LNCaP clone FGC (cell line): ENCODE measurements around the gene KCNQ2.

Experiments used
- DNase-seq: peaks from one replicate; pipeline ENCODE4 v3.0.0-alpha.2; 2011; ENCODE audit warnings: low read depth
- H3K4me3 ChIP-seq: 2 replicates; pipeline ENCODE4 v1.5.1; 2011; ENCODE audit warnings: mild to moderate bottlenecking, low read depth, low read length, control low read depth
- CTCF ChIP-seq: IDR thresholded peaks from 2 replicates; pipeline ENCODE4 v1.5.1; 2012; ENCODE audit warnings: mild to moderate bottlenecking; ENCODE audit not compliant: control insufficient read depth, insufficient read depth; ENCODE audit errors: extremely low read depth

The KCNQ2 gene

DNA sequence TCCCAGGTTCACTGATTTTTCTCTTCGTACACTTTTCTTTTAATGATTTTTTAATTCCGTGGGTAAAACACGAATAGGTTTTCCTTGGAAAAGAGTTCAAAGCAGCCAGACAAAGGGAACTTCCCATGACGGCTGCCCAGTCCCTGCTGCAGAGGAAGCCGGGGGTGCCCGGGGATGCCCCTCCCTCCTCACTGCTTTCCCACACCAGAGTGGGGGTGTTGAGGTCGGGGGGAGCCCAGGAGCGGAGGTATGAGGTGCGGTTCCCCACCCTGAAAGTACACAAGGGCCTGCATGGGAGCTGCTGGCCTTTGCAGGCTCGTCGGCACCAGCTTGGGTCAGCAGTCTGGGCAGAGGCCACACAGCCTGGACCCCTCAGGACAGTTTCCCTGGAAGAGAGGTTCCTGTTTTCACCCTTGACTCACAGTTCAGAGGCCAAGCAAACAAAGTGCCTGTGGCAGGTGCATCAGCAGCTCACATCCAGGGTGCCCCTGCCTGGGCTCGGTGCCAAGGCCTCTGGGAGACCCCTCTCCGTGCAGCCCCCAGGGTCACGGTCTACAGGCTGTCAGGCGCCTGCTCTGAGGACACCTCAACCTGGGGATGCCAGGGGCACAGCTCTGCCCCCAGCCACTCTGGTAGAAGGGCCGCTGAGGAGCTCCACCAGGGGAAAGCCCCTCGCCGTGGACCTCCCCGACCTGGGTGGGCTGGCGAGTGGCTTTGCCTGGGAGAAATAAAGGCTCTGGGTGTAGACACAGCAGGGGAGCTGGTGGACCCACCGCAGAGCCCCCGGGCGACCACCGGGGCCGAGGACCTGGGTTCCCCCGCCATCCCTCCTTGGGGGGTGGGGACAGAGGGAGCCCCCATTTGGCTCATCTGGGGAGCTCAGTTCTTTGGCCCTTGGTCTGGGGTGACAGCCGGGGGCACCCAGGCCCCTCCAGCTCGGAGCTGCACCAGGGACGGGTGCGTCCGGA lies 95.9 kb downstream of the KCNQ2 start:
- no peak for DNase-seq
- H3K4me3 ChIP-seq = no peak overlapping the region
- TF ChIP-seq CTCF = no peak

DNA sequence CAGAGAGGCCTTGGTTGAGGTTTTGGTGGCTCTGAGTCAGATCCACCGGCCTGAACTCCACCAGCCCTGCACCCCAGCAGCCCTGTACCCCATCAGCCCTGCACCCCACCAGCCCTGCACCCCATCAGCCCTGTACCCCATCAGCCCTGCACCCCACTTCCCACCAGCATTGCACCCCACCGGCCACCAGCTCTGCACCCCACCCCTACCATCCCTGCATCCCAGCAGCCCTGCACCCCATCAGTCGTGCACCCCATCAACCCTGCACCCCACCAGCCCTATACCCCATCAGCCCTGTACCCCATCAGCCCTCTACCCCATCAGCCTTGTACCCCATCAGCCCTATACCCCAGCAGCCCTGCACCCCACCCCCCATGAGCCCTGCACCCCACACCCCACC lies 97.0 kb downstream of the KCNQ2 start:
- H3K4me3 ChIP-seq = no peak overlapping the region
- no peak for DNase-seq
- TF ChIP-seq CTCF = no peak

DNA sequence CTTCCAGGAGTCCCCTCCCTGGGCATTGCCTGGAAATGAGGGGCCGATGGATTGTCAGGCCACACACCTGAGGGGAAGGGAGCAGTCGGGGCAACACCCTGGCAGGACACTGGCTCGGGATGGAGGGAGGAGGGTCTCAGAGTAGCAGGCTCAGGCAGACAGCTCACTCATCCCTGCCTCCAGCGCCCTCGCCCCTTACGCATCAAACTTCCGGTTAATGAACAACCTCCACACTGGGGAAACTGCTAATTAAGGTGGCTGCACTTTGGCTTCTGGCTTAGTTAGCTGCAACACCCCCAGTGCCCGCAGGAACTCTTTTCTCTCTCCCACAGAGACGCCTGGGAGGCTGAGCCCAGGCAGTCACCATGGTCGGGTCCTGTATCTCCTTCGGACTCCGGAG lies 98.0 kb downstream of the KCNQ2 start:
- no peak for TF ChIP-seq CTCF
- no peak overlapping the region for H3K4me3 ChIP-seq
- DNase-seq = no peak

- no peak for TF ChIP-seq CTCF
- no peak for DNase-seq
- H3K4me3 ChIP-seq = no peak overlapping the region
Measured at GRCh38 chr20:63373996-63374395, 98.5 kb downstream of the KCNQ2 start.

DNA sequence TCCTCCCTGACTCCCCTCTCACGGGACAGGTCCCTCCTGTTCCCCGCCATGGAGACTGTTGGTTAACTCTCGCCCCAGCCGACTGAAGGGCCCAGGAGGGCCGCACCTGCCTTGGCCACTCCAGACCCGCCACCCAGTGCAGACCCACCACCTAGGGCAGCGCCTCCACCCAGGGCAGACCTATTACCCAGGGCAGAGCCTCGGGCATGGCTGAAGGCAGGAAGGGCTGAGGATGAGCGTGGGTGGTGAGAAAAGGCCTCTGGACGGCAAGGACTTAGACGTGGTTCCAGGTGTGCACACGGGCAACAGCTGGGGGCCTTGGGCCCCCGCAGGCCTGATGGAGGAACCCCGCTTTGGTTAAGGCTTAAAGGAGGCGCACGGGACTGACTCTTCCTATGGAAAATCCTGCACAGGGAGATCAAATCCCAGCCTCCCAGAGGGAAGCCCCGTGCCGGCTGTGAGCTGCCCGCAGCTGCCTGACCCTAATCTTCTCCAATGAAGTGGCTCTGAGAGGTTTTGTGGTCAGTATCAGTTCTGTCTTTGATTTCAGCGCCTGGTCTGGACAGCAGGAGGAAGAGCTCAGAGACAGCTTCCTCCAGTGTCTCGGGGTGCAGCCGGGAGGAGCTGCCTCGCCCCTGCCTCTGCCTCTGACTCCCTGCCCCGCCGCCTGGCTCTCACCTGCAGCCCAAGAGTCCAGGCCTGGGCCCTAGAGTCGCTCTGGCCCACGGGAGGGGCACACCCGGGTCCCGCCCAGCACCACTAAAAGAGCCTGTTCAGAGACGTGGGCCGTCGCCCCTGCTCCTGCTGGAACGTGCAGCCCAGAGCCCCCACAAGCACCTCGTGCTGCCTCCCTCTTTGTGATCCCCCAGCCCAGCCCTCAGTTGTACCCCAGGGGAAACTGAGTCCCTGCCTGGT lies 99.2 kb downstream of the KCNQ2 start:
- no peak for DNase-seq
- TF ChIP-seq CTCF = no peak
- no peak overlapping the region for H3K4me3 ChIP-seq

DNA sequence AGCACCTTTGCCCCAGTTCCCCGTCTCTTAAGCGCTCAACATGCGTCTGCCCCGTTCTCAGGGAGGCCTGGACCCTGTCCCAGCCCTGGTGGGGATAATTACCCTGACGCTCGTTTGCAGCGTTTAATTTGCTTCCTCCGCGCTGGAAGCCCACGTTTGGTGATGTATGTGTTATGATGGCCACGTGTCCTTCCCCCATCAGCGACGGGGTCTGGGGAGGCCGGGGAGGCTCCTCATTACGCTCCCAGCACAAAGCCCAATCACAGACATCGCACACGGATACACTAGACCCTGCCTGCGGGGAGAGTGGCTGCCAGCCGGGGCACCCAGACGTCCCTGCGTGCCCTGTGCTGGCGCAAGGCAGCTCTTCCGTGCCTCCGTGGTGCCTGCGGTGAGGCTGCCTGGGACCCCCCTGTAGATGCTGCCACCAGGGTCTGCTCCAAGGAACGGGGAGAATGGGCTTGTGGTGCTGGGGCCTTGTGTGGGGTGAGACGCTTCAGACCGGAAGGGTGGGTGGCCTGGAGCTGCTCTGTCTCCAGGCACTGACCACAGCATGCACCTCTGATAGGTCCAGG lies 101.1 kb downstream of the KCNQ2 start:
- no peak for TF ChIP-seq CTCF
- no peak for DNase-seq

More for the DNA sequence above, 101.1 kb downstream of the KCNQ2 start:
- H3K4me3 ChIP-seq = no peak overlapping the region
